Motor neuron (in vitro differentiated cells): ENCODE results near the gene C16orf87. TPM values are rescaled to one million over a fixed set of nuclear protein-coding genes. Genes with fewer than 3 reads are reported as not detected.

Experiments used
- ATAC-seq, 8 experiments: fragments of 200-7000 bp; cut with Tn5 transposase; replicated peaks in 6 of 8; 2 replicates each; pipeline ENCODE4 v1.8.0; 2021; ENCODE audit warnings: mild to moderate bottlenecking in 8 of 8, moderate library complexity in 8 of 8
- H3K27ac ChIP-seq, 2 donors: fragments of 250-450 bp; sonication (Bioruptor Pico); 2 replicates each; pipeline ENCODE4 v1.9.0; 2021; ENCODE audit warnings: antibody characterized with exemption in 2 of 2, mild to moderate bottlenecking in 2 of 2, moderate library complexity in 1 of 2
- H3K4me1 ChIP-seq, 2 donors: fragments of 250-450 bp; sonication (Bioruptor Pico); replicated peaks in 1 of 2; 2 replicates each; pipeline ENCODE4 v1.6.1; 2021; ENCODE audit warnings: antibody characterized with exemption in 2 of 2, mild to moderate bottlenecking in 2 of 2, moderate library complexity in 1 of 2
- H3K4me3 ChIP-seq, 5 donors: fragments of 250-450 bp; sonication (Bioruptor Pico); 2 replicates each; pipeline ENCODE4 v1.9.0; 2021; ENCODE audit warnings: antibody characterized with exemption in 5 of 5, mild to moderate bottlenecking in 5 of 5, moderate library complexity in 4 of 5
- WGBS, 10 experiments: fragments of 450-650 bp; shearing (Covaris generic); methylation state at CpG; one replicate each; pipeline ENCODE4 v1.0.0; 2022; 5-methylcytosine and 5-hydroxymethylcytosine counted together
- in situ Hi-C, 9 experiments: fragments of 400-800 bp; cut with MboI; loops; one replicate each; pipeline ENCODE4 v1.15.0; 2021; ENCODE audit warnings: low sequenced_read_pairs in 9 of 9, low pct_unique_long_range_greater_than_20kb in 2 of 9; ENCODE audit not compliant: unreplicated experiment in 9 of 9
- total RNA-seq, 8 experiments: library from RNA; unstranded; fragments of 300-600 nt; gene quantifications; 2 replicates each; pipeline versions ENCODE4 v1.2.3 to v1.2.4, GENCODE V29; 2022

The C16orf87 gene
- total RNA-seq, 8 experiments from 2014 or later: 5.3 to 23.6 (median 16.2) TPM

GRCh38 chr16:46836534-46837530, 5.9 kb upstream of the C16orf87 start:
- Histone ChIP-seq H3K4me1 (no peaks in the 10 kb centered on the region), H3K27ac (no peak overlapping the region), H3K4me3 (no peak overlapping the region)
- no peak for ATAC-seq
- WGBS, 10 experiments: 8 to 92% (median 79%) methylated on average over 2 to 5 of the region's 6 CpGs
- in situ Hi-C loops: no loop called here

- peaks cover 0 to 7% of the 10 kb centered on the region in 2 donors for H3K4me1 ChIP-seq
- 0 to 63% (median 52%) methylated on average over 1 to 2 of the region's 2 CpGs; no CpG with 5 or more reads in 2 of the 10 experiments for WGBS, 10 experiments
- H3K27ac ChIP-seq: no peak overlapping the region
- no peak overlapping the region for H3K4me3 ChIP-seq
- in situ Hi-C loops: no loop called here
- ATAC-seq: no peak
Observed at GRCh38 chr16:46833460-46833800, 2.5 kb upstream of the C16orf87 start.

DNA sequence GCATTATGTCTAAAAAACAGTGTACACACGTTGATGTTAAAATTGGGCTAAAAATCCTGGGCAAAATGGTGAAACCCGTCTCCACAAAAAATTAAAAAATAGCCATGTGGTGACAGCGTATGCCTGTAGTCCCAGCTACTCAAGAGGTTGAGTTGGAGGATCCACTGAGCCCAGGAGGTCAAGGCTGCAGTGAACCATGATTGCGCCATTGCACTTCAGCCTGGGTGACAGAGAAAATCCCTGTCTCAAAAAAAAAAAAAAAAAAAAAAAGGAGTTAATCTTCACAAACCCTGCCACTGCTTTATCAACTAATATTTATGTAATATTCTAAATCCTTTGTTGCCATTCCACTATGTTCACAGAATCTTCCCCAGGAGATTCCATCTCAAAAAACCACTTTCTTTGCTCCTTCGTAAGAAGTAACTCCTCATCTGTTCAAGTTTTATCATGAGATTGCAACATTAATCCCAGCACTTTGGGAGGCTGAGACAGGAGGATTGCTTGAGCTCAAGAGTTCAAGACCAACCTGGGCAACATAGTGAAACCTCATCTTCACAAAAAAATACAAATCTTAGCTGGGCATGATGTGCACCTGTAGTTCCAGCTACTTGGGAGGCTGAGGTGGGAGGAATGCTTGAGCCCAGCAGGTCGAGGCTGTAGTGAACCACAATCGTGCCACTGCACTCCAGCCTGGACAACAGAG, 1.9 kb upstream of the C16orf87 start:
- WGBS, 10 experiments: 50 to 100% (median 90%) methylated on average over 2 to 5 of the region's 7 CpGs; no CpG with 5 or more reads in 2 of the 10 experiments
- Histone ChIP-seq H3K27ac (no peak overlapping the region), H3K4me3 (no peak overlapping the region), H3K4me1 (peaks cover 0 to 7% of the 10 kb centered on the region in 2 donors)
- no peak for ATAC-seq
- in situ Hi-C loops: no loop called here

DNA sequence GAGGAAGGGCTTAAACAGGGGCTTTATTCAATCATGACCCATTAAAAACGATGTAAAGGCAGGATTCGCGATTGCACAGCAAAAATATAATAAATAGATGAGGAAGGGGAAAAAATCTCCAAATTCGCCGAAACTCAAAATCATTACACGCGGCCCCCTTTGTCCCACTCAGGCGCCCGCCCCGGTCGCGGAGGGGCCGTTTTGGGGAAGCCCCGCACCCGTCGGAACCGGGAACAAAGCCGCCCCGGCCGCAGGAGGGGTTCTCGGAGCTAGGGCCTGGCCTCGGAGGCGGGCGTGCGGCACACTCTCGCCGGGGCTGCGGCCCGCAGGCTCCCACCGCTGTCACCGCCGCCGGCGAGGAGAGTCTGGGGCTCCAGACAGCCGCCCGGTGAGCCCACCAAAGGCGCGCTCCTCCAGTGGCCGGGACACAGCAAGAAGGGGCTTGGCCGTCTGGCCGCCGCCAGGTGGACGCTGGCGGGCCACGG, 521 bp downstream of the C16orf87 start:
- ATAC-seq: peak; percentile 17 to 41 (median 28)
- 0 to 3% (median 0%) methylated on average over 1 to 17 of the region's 45 CpGs; no CpG with 5 or more reads in 3 of the 10 experiments for WGBS, 10 experiments
- H3K4me1 ChIP-seq: peaks cover 0 to 7% of the 10 kb centered on the region in 2 donors
- peak overlapping the region; percentile 41 to 98 (median 75) for H3K4me3 ChIP-seq
- H3K27ac ChIP-seq: peak overlapping the region; percentile 57 to 69
- in situ Hi-C loops: no loop called here

DNA sequence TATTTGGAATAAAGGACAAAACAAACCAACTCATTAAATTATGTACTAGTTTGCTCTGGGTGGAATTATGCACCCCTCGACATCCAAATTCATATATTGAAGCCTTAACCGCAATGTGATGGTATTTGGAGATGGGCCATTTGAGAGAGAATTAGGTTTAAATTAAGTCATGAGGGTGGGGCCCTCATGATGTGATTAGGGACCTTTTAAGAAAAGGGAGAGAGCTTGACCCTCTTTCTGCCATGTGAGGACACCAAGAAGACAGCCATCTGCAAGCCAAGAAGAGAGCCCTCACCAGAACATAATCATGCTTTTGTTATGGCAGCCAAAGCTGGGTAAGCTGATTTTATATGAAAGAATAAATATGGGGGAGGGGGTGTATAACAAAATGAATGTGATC, 2.0 kb downstream of the C16orf87 start:
- WGBS, 10 experiments: 7 to 100% (median 96%) methylated on average over 1 to 2 of the region's 2 CpGs; no CpG with 5 or more reads in 2 of the 10 experiments
- Histone ChIP-seq H3K4me1 (peaks cover 0 to 7% of the 10 kb centered on the region in 2 donors), H3K27ac (no peak overlapping the region), H3K4me3 (peak overlapping the region in 2 of 5 donors; percentile 81 to 98)
- in situ Hi-C loops: no loop called here
- no peak for ATAC-seq

DNA sequence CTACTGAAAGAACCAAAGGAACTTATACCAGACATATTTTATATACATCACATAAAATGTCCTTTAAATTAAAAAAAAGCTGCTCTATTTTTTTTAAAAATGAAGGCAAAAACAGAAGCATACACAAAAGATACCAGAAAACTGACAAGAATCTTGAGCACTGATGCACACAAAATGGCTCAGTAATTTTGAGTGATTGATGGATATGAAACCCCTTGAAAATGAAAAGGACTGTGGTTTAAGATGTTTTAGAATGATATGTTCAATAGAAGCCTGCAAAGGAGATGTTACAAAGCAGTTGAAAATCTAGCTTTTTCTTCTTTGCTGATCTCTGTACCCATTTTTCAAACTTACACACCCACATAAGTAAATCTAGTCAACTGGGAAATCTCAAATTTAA, 2.7 kb downstream of the C16orf87 start:
- Histone ChIP-seq H3K27ac (no peak overlapping the region), H3K4me1 (peaks cover 0 to 7% of the 10 kb centered on the region in 2 donors), H3K4me3 (no peak overlapping the region)
- in situ Hi-C loops: no loop called here
- ATAC-seq: no peak

- ATAC-seq: no peak
- Histone ChIP-seq H3K4me3 (no peak overlapping the region), H3K27ac (no peak overlapping the region), H3K4me1 (peaks cover 0 to 7% of the 10 kb centered on the region in 2 donors)
- 37 to 100% (median 83%) methylated on average over 1 to 3 of the region's 3 CpGs for WGBS, 10 experiments
- in situ Hi-C loops: no loop called here
Observed at GRCh38 chr16:46826631-46827030, 4.3 kb downstream of the C16orf87 start.

DNA sequence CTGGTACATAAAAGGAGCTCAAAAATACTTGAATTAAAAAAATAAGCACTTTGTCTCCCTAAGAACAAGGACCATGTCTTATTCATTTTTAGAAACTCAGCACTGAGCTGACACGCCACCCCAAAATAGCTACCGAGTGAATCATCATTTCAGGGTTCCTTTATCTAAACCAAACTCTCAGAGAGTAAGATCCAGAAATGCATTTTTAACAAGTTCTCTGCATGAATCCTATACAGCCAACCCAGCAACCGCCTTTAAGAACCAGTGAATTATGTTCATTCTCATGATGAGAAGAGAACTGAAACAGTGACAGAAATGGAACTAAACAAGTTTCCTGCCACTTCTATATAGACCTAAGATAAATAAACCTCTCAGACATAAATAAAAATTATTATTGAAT, 8.7 kb downstream of the C16orf87 start:
- Histone ChIP-seq H3K4me3 (no peak overlapping the region), H3K4me1 (no peaks in the 10 kb centered on the region), H3K27ac (no peak overlapping the region)
- 56 to 100% (median 96%) methylated on average over 1 to 3 of the region's 3 CpGs; no CpG with 5 or more reads in 1 of the 10 experiments for WGBS, 10 experiments
- no peak for ATAC-seq
- in situ Hi-C loops: loop anchor here in 1 of 9 experiments (25.0 kb wide), 1 partner anchor 135 kb away; the partner anchor contains the start of genes ORC6 and VPS35

DNA sequence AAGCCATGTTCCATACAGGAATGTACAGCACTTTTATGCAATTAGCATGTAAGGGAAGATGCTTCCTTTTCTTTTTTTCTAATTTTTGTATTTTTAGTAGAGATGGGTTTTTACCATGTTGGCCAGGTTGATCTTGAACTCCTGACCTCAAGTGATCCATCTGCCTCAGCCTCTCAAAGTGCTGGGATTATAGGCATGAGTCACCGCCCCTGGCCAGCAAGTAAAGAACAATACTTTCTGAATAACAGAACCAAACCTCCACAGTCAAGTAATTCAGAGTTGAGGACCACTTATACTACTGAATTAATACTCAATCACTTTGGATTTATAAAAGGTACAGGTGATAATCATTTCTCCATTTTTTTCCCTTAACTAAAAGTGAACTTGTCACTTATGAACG, 13.0 kb downstream of the C16orf87 start:
- in situ Hi-C loops: loop anchor here in 1 of 9 experiments (25.0 kb wide), 1 partner anchor 131 kb away; the partner anchor contains the start of genes ORC6 and VPS35
- H3K27ac ChIP-seq: no peak overlapping the region
- H3K4me3 ChIP-seq: no peak overlapping the region
- no peaks in the 10 kb centered on the region for H3K4me1 ChIP-seq
- WGBS, 10 experiments: 9 to 87% (median 33%) methylated on average over 1 to 2 of the region's 2 CpGs; no CpG with 5 or more reads in 1 of the 10 experiments
- peak in 3 of 8 experiments; percentile 22 to 41 (median 37) for ATAC-seq

DNA sequence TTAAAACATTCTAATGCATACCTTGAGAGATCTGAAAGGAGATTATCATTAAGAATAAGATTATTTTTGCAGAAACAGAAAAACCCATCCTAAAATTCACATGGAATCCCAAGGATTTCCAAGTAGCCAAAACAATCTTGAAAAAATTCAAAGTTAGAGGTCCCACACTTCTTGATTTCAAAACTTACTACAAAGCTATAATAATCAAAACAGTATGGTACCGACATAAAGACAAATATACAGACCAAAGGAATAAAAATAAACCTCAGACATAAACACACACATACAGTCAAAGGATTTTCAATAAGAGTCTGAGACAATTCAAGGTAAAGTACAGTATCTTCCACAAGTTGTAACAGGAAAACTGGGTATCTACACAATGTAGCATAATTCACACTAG, 16.2 kb downstream of the C16orf87 start:
- in situ Hi-C loops: loop anchor here in 1 of 9 experiments (25.0 kb wide), 1 partner anchor 127 kb away; the partner anchor contains the start of genes ORC6 and VPS35
- H3K4me3 ChIP-seq: no peak overlapping the region

DNA sequence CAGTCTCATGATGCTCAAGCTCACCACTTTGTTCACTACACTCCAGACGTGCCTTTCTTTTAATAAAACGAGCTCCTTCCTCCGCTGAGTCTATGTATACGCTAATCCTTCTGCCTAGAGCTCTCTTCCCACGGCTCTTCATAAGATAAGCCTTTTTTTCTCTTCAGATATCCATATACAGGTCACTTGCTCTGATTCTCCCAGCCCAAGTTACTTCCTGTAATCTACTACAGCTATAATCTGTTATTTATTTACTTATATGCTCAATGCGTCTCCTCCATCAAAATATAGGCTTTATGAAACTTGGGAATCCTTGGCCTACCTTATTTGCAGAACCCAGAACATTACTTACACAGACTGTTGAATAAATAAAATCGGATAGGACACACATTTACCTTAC, 17.4 kb downstream of the C16orf87 start:
- Histone ChIP-seq H3K27ac (no peak overlapping the region), H3K4me1 (no peaks in the 10 kb centered on the region), H3K4me3 (no peak overlapping the region)
- WGBS, 10 experiments: 88 to 98% (median 96%) methylated on average over 2 to 7 of the region's 7 CpGs; no CpG with 5 or more reads in 1 of the 10 experiments
- in situ Hi-C loops: loop anchor here in 1 of 9 experiments (25.0 kb wide), 1 partner anchor 126 kb away; the partner anchor contains the start of genes ORC6 and VPS35
- ATAC-seq: no peak

More for the DNA sequence above, 16.2 kb downstream of the C16orf87 start:
- WGBS, 10 experiments: 88 to 100% (median 100%) methylated on average over 1 of the region's 1 CpG; no CpG with 5 or more reads in 2 of the 10 experiments
- no peaks in the 10 kb centered on the region for H3K4me1 ChIP-seq
- ATAC-seq: no peak
- H3K27ac ChIP-seq: no peak overlapping the region

DNA sequence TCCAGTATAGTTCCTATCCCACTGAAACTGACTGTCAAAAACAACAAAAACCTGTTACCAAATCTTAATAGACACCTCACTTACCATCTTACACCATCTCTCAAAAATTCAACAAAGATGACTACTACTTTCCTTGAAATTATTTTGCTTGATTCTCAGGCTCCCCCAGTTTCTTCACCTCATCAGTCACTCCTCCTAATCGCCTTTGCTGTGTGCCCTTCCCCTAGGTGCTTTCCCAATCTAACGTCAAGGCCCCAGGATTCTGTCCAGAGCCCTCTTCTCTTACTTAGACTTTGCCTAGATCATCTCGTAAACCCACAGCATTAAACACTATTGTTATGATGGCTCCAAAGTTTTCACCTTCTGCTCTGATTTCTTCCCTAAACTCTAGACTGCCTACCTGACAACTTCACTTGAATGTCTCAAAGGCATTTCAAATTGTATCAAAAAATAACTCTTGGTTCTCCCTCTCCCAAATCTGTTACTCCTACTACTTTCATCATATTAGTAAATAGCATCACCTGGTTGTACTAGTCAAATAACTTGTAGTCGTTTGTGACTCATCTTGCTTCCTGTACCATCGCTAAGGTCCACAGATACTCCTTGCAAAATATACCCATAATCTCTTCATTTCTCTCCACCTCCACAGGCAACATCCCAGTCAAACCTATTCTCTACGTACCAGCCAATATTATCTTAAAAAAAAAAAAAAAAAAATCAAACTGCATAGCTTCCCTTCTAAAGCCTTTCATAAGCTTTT, 18.0 kb downstream of the C16orf87 start:
- Histone ChIP-seq H3K4me1 (no peaks in the 10 kb centered on the region), H3K4me3 (no peak overlapping the region), H3K27ac (no peak overlapping the region)
- in situ Hi-C loops: loop anchor here in 1 of 9 experiments (25.0 kb wide), 1 partner anchor 126 kb away; the partner anchor contains the start of genes ORC6 and VPS35
- WGBS, 10 experiments: 66 to 100% (median 95%) methylated on average over 1 to 6 of the region's 6 CpGs
- no peak for ATAC-seq
